Sigmoid colon (tissue), 4 donors: ENCODE measurements around the gene CHI3L1.

ENCODE experiments used
- EP300 ChIP-seq, 4 donors: sonication (generic); formaldehyde crosslinking; IDR thresholded peaks; one replicate each; pipeline ENCODE4 v1.6.1; 2017; ENCODE audit warnings: antibody characterized with exemption in 4 of 4
- POLR2A ChIP-seq, 2 donors: fragments of 450-650 bp; IDR thresholded peaks; one replicate each; pipeline ENCODE4 v1.6.1; 2016; ENCODE audit warnings: antibody characterized with exemption in 2 of 2, mild to moderate bottlenecking in 2 of 2, moderate library complexity in 2 of 2
- POLR2AphosphoS5 ChIP-seq, 4 donors: sonication (generic); formaldehyde crosslinking; IDR thresholded peaks; one replicate each; pipeline ENCODE4 v1.6.1; 2017; ENCODE audit warnings: antibody characterized with exemption in 4 of 4
- TF ChIP-seq, protein P1 (sequence below), 4 experiments: fragments of 450-650 bp in 3 of 4; fragments of 200-600 bp in 1 of 4; IDR thresholded peaks; one replicate each; pipeline ENCODE4 v1.5.1; 2016 to 2019; ENCODE audit warnings: antibody characterized with exemption in 4 of 4, mild to moderate bottlenecking in 3 of 4, moderate library complexity in 2 of 4

DNA sequence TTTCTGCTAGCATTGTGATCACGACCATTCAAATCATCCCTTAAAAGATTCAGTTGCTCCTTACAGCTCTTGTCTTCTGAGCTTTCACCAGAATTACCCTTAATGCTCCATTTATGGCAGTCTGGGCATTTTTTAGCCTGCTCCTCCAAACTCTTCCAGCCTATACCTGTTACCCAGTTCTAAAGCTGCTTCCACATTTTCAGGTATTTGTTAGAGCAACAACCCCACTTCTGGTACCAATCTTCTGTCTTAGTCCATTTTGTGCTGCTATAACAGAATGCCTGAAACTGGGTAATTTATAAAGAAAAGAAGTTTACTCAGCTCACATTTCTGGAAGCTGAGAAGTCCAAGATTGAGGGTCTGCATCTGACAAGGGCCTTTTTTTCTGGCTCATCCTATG, 28.1 kb downstream of the CHI3L1 start:
- TF ChIP-seq POLR2A (IDR thresholded peaks at IDR 0.05) = no peak
- TF ChIP-seq, protein P1, sequence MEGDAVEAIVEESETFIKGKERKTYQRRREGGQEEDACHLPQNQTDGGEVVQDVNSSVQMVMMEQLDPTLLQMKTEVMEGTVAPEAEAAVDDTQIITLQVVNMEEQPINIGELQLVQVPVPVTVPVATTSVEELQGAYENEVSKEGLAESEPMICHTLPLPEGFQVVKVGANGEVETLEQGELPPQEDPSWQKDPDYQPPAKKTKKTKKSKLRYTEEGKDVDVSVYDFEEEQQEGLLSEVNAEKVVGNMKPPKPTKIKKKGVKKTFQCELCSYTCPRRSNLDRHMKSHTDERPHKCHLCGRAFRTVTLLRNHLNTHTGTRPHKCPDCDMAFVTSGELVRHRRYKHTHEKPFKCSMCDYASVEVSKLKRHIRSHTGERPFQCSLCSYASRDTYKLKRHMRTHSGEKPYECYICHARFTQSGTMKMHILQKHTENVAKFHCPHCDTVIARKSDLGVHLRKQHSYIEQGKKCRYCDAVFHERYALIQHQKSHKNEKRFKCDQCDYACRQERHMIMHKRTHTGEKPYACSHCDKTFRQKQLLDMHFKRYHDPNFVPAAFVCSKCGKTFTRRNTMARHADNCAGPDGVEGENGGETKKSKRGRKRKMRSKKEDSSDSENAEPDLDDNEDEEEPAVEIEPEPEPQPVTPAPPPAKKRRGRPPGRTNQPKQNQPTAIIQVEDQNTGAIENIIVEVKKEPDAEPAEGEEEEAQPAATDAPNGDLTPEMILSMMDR (IDR thresholded peaks at IDR 0.05) = no peak
- no peak for TF ChIP-seq POLR2AphosphoS5 (IDR thresholded peaks at IDR 0.05)
- no peak for TF ChIP-seq EP300 (IDR thresholded peaks at IDR 0.05)
